T-helper 22 cell (primary cell): ENCODE measurements around the gene TVP23C.

Experiments
- DNase-seq: peaks from one replicate; pipeline ENCODE4 v3.0.0-alpha.2; 2020; ENCODE audit warnings: low read depth

Gene TVP23C

DNA sequence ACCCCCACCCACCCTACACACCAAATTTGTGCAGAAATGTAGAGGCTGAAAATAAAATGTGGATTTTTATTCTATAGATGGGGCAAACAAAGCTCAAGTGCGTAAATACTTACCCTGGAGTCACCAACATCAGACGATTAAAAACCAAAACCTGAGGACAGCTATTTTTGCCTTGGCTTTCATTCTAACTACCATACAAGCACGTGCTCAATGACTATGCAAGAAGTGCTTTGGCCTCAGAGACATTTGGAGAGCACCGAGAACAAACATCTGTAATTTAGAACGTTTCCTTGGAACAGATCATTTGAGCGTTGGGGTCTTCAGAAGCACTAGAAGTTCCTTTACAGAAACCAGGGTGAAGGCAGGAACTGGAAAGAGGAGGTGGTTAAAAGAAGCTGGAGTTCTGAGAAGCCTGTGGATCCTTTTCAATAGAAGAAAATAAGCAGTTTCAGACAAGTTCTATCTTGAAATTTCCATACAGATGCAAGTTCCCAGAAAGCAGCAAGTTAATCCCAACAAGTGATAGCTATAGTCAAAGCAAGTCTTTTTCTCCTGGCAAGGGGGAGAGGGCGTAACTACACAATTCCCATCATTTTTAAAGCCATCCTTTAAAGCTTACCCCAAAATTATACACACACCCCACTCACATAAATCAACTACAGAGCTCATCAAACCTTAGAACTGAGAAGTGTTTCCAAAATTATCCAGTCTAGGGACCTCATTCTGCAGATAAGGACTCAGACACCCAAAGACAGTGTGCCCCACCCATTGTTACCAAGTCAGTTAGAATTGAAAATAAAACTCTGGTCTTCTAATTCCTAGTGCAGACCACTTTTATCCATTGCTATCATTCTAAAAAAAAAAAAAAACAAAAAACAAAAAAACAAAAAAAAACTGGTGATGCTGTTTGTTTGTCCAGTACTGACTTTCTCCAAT lies 66.3 kb downstream of the TVP23C start:
- no peak for DNase-seq

- DNase-seq = no peak
Observed at GRCh38 chr17:15494821-15495220, 68.5 kb downstream of the TVP23C start.

GRCh38 chr17:15493693-15494035 lies 69.6 kb downstream of the TVP23C start:
- no peak for DNase-seq

DNA sequence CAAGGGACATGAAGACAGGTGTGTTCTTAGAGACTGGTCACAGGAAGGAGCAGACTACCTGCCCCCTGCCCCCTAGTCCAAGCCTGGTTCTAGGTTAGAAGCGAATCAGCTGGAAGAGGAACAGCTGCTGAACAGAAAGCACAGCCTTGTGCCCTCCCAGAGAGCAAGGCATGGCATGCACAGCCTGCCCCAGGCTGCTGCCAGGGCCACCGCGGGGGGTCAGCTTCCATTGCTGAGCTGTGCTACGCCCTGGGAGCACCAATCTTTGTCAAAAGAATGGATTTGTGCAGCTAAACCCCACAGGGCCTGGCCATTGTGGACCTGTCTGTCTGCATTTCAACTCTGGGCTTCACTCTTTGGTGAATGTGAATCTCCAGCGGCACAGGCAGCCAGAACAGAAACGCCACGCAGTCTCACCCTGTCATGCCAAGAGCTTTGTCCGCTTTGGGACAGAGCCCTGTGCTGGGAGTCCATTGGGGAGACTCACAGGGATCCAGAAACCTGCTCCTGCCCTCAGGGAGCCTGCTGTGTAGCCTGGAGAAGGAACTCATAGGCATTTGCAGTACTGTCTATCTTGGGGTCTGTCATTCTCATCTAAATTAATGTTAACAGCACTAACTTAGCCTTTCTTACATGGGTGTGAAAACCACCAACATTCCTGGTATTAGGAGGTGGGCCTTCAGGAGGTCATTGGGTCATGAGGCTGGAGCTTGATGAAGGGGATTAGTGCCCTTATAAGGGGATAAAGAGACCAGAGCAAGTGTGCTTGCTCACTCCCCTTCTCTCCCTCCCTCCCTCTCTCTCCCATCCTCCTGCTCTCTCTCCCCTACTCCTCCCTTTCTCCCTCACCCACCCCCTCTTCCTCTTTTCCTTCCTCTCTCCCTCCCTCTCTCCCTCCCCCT lies 70.2 kb downstream of the TVP23C start:
- DNase-seq = no peak

GRCh38 chr17:15492186-15492585 lies 71.1 kb downstream of the TVP23C start:
- DNase-seq = no peak

GRCh38 chr17:15490634-15491261 lies 72.5 kb downstream of the TVP23C start:
- DNase-seq = no peak

DNA sequence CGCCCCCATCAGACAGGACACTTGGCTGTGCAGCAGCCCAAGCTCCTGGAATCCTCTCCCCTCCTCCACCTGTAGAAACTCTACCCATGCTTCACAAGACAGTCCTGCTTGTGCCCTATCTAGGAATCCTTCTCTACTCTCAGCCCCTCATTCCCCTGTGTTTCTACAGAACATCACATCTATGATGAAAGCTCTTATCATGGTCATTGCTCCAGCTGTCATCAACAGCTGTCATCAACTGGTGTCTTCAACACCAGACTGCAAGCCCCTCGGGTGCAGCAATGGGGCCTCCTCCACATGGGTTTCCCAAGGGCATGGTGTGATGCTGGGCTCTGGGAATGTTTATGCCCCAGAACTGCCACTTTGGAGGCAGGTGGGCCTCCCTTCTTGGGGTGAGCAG lies 74.7 kb downstream of the TVP23C start:
- no peak for DNase-seq

DNA sequence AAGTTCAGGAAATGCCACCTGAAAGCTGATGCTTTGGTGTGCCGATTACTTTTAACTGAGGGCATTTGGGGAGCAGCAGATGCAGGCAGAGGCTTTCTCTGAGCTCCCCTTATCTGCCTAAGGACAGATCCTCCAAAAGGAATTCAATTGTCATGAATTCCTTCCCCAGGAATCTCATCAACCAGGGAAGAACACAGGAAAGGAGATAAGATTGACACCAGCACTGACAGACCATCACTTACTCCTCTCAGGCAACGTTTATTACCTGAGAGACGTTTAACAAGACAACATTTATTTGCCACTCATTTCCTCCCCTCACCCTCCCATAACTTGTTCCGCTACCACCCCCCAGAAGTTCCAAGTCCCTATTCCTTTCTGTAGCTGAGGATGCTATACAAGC lies 78.2 kb downstream of the TVP23C start:
- DNase-seq = no peak

GRCh38 chr17:15483431-15483830 lies 79.9 kb downstream of the TVP23C start:
- no peak for DNase-seq

DNA sequence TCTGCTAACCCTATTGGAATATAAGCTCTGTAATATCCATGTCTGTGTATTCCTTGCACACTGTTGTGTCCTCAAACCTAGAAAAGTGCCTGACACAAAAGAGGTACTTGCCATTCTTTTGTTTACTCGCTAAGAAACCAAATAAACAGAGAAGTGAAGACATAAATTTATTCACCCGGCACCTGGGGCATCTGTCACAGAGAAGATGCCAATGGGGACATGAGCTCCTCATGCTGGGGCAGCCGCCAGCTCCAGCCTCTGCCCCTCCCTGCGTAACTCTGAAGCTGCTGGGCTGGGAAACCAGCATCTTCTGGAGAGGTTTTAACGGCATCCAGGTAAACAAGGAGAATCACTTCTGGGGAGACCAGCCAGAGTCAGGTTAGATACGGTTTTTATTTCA lies 80.8 kb downstream of the TVP23C start:
- no peak for DNase-seq

DNA sequence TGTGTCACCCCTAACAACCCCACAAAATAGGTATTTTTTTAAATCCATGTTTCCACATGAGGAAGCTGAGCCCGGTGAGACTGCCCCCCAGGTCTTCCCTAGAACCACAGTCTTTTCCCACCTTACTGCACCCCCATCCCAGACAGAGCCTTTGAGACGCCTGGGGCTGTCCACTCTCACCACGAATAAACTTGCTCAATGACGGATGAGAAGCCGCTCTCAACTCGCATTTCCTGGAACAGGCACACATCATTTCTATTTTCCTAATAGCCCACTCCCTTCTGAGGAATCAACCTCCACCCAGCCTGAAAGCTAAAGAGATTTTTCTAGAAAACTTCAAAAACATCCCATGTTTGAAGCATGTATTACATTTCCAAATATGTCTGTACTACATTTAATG lies 81.8 kb downstream of the TVP23C start:
- DNase-seq = no peak

DNA sequence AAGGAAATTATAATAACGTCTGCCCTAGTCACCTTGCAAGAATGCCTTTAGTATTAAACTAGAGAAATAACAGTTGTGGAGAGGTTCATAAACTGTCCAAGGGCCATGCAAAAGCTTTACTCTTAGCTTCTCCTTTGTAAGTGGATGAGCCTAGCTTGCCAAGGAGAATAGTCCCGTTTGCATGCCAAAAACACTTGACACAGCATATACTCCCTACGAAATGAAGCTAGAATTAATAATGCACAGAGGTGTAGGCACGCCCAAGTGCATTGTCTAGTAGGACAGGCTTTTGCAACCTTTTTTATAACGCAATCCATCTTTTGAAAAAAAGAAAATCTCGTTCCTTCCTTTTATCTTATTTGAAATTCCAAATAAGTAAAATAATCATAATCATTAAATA lies 83.1 kb downstream of the TVP23C start:
- no peak for DNase-seq

DNA sequence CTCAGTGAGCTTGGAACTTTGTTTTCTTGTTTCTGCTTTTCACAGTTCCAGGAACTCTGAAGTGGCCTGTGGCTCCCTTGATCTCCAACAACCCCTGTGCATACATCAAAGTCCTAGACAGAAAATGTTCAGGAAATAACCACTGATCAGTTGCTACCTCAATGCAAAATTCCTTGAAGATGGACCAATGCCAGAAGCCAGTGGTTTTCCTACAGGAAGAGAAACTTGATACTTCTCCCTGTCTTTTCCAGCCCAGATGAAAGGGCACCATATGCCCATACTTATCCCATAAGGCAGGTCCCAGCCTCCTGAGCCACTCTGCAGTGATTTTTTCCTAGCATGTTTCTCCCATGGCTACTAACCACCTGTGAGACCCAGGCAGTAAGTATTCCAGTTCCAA lies 83.6 kb downstream of the TVP23C start:
- DNase-seq = no peak

DNA sequence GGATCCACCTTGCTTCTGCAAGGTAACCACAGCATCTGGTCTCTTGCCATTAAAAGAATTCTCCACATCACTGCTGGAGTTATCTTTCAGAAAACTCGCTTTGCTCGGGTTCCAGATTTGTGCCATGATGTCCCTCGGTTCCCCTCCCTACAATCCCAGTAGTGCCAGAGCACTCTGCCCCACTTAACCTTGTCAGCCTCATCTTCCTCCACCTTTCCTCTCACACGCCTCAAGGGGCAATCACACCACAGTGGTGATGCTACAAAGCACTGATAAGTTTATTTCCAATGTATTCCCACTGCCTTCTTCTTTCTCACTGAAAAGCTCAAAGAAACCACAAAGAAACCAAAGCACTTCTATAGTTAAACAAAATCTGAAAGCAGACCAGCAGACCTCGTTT lies 84.4 kb downstream of the TVP23C start:
- no peak for DNase-seq

DNA sequence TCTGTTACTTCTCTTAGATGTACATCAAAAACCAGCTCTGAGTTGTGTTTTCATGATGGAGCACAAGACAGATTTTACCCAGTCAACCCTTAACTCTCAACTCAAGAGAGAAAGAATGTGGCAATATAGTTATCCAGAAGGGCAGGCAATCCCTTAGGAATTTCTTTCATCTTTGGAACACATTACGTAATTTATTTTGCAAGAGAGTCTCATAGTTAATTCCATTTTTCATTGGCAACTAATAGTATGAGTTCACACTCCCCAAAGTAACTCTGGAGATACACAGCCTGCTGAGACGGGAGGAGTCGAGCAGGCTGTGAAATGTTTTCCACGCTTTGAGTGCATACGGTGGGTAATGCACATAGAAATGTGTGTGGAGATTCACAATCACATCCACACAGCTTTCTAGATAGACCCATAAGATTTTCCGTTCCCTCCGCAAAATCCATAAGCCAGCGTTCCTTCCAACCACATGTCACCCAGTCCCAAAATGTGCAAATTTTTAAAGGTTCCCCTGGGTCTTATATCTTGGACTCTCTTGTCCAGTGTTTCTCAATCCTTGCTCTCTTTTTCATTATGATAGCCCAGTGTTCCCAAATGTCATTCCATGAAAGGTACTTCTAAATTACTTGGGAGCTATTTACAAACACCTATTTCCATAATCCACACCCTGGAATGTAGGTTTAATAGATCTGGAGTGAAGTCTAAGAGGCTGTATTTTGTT lies 87.5 kb downstream of the TVP23C start:
- no peak for DNase-seq

GRCh38 chr17:15472891-15473290 lies 90.4 kb downstream of the TVP23C start:
- DNase-seq = no peak

- no peak for DNase-seq
Observed at GRCh38 chr17:15470536-15470935, 92.7 kb downstream of the TVP23C start.

- no peak for DNase-seq
Observed at GRCh38 chr17:15469260-15469659, 94.0 kb downstream of the TVP23C start.

DNA sequence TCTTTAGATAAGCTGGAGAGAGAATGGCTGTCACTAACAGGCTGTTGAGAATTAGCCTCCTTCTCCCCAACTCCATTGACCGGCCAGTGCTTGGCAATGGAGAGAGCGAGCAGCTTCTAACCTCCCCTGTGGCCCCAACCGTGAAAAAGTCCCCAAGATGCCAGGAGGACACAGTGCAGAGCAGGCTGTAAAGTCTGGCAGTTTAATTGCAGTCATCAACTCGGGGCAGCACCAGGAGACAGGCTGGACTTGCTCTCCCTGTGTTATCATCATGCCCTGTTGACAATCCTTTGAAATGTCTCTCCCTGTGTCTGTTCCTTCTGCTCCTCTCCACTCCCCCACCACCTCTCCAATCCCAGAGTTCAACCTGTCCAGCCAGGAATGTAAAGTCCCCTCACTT lies 95.2 kb downstream of the TVP23C start:
- DNase-seq = no peak

DNA sequence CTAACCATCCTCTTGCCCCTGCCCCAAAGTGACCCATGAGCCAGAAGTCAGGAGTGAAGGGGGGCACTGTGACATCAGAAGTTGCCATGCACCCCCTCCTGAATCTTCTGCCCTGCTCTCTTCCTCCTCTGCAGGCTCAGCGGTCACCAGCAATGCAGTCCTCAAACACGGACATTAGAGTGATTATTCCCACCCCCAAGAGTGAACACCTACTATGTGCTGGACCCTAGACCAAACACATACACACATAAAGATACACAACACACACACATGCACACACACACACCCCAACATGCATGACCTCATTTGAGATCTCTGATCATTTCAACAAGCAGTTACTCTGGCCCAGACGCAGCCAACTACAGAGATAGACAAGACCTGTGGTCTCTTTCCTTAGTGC lies 95.7 kb downstream of the TVP23C start, which contains the start of gene CDRT4:
Gene CDRT4, minus strand, starts transcription at position 30 of the 400 bp plus-strand sequence. CDS start 27,383 bp downstream, outside the sequence.
- no peak for DNase-seq

DNA sequence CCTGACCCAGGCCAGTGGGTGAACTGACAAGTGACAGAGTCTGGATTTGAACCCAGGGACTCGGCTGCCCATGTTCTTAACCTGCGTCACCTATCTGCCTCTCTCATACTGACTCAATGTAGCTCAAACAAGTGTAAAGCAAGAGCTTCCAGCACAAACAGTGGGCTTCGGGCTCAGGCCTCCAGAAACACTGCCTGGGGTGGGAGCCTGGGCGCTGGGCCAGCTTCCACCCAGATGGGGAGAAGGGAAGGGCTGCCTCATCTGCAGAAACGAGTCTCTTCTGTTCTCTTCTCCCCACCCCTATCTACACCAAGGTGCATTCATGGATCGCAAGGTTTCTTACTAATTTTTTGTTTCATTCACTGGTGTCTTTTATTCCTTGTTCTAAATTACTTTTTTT lies 97.2 kb downstream of the TVP23C start:
- DNase-seq = no peak
